Lower leg skin (tissue), 3 donors: ENCODE results near the gene ESX1.

ENCODE experiments used
- CTCF ChIP-seq, 3 donors: fragments of 450-650 bp; IDR thresholded peaks; one replicate each; pipeline ENCODE4 v1.5.1; 2016; ENCODE audit warnings: antibody characterized with exemption in 3 of 3, mild to moderate bottlenecking in 3 of 3, moderate library complexity in 2 of 3
- POLR2A ChIP-seq, 2 donors: fragments of 450-650 bp; IDR thresholded peaks; one replicate each; pipeline ENCODE4 v1.6.1; 2016 to 2017; ENCODE audit warnings: antibody characterized with exemption in 2 of 2, mild to moderate bottlenecking in 1 of 2, moderate library complexity in 1 of 2

GRCh38 chrX:104205548-104205947 is 49.2 kb downstream of the ESX1 start:
- no peak for TF ChIP-seq CTCF (IDR thresholded peaks at IDR 0.05)
- TF ChIP-seq POLR2A (IDR thresholded peaks at IDR 0.05): no peak
